Stimulated activated CD8-positive, alpha-beta memory T cell treated with anti-CD3 and anti-CD28 coated beads, Interleukin-12 subunit alpha, Interleukin-12 subunit beta, amount 100 ng/mL, for 24 hours (primary cell): ENCODE data around the gene VANGL1.

Source experiments
- DNase-seq: peaks from one replicate; pipeline ENCODE4 v3.0.0-alpha.2; 2020; ENCODE audit errors: extremely low read depth

The VANGL1 gene

DNA sequence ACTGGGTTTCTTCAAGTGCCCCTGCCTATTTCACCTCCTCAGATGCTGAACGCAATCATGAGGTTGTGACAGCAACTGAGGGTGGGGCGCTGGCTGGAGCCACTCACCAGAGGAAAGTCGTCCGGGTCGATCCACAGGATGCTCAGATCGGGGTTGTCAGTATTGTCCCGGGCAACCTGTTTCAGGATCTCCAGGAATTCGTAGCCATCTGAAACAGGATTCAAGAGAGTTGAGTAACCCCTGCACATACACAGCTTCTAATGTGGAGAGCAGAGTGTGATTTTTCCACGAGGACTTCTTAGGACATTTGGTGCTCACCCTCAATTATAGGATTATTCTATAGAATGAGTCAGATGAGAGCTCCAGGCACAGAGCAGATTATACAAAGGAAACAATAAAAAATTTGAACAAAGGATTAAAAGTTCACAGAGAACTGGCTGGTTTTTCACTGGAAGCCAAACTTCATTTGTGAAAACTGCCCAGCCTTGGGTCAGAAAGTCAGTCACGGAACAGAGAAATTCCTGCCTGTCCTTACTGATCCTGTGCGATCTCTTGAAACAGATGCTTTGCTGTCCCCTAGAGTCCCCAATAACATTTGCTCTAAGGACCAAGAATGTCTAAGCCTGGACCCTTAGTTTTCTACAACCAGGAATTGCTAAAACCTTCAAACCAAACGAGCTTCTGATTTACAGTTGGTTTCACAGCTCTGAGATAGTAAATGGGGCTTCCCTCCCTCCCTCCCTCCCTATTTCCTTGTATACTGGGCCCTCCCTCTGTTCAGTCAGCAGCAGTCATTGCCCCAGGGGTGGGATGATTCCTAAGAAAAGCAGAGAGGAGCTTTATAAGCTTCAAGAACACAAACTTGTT, 63.5 kb downstream of the VANGL1 start:
- DNase-seq: no peak

DNA sequence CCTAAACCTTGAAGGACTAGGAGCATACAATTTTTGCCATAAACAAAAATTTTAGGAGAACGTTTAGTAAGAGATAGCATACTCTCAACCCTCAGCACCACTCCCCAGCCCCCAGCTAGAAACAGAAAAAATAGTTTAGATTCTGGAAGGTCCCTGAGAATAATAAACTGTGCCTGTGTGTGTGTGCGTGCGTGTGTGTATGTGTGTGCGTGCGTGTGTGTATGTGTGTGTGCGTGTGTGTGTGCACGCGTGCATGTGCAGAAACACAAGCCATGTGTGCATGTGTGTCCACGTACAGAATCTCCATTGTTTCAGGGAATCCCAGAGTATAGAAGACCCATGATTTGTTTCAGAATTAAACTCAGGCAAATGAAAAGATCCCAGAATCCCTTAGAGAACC, 64.2 kb downstream of the VANGL1 start:
- no peak for DNase-seq

DNA sequence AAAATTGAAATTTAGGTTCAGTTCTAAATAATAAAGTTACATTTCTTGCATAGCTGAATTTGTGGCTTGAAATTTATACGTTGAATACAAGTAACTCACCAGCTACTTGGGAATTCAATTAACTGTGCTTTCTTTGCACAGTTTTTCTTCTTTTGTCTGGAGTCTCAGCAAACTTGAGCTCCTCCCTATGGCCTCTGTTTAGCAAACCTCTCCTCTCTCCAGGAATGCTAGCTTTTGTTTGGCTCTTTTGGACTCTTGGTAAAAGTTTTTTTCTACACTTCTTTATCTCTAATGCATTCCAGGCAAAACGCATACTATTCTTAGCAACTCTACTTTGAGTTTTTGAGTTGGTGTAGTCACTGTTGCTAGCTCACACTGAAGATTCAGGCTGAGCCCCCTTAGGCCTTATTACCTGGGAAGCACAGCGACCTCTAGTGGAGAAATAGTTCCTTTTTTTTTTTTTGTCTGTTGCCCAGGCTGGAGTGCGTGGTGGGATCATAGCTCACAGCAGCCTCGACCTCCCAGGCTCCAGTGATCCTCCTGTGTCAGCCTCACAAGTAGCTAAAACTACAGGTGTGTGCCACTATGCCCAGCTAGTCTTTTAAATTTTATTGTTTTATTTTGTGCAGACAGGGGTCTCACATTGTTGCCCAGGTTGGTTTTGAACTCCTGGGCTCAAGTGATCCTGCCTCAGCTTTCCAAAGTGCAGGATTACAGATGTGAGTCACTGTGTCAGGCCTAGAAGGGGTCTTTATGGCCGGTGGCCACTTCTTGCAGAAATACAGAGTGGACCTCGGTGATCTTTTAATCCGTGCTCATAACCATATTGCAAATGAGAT, 65.0 kb downstream of the VANGL1 start:
- DNase-seq: no peak

DNA sequence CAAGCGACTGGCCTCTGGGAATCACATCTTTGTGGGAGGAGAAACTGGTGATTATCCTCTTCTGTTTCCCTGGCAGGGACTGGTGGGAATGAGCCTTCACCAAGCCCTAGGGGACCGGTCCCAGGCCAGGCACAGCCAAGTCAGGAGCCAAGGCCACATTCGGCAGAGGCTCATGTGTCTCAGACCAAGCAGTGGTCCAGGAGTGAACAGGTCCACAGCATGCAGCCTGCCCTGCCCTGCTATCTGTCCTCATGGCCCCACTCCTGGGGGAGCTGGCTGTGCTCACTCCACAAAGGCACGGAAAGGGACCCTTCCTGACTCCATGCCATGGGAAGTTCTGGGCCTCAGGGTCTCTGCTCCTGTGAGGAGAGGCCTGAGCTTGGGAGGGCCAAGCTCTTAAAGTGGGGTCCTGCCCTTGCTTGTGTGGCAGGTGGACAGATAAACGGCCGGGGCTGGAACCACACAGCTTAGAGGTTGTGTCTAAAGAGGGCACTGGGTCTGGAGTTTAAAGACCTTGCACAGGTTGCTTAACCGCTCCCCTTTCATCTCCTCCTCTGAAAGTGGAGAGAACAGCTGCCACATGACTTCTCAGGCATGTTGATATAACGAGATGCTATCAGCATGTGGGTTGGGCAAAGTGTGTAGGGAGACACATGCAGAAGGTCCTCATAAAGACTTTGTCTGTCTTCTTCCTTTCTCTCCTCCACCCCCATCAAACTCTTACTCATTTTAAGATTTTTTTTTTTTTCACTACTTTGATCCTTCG, 69.3 kb downstream of the VANGL1 start:
- no peak for DNase-seq

DNA sequence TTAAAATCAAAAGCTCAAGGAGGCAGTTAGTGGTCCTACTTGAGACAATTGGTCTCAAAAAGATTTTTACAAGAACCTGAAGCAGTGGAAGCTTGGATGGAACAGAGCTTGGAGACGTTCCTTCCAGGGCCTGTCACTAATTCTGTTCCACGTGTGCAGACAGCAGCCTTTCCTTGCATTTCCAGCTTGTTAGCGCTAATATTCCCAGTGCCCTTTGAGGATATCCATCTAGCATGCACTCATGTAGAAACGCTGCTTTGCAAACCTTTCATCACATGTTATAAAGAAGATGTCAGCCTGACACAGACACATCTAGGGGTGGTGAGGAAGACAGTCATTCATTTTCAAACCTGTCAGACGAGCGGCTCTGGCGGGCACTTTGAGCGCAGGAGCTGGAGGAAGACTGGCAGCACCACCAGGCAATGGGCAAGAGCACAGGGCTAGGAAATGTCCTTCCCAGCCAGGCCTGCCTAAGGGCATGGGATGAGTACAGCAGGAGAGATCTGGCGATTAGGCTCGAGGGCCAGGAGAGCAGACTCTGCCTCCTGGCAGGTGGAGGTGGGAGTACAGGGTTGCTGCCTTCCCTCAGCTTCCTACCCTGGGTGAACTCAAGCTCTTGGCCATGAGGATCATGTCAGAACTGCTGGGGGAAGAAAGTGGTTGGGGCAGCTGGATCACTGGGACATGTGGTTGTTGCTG, 71.3 kb downstream of the VANGL1 start:
- DNase-seq: no peak

DNA sequence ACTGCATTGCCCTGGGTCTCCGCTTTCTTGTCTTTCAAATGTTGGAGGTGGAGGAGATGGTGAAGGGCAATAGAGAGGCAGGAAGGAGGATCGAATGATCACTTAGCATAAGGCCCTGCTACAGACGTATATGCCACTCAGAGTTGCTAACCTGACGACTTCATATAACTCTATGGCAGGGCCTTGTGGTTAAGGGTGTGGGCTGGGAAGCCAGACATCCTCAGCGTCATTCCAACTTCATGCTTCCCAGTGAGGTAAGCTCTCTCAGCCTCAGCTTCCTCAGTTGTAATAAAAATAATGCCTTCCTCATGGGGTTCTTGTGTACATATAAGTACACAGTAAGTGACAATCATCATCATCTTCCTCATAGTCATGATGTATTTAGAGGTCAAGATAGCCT, 72.1 kb downstream of the VANGL1 start:
- DNase-seq: no peak

DNA sequence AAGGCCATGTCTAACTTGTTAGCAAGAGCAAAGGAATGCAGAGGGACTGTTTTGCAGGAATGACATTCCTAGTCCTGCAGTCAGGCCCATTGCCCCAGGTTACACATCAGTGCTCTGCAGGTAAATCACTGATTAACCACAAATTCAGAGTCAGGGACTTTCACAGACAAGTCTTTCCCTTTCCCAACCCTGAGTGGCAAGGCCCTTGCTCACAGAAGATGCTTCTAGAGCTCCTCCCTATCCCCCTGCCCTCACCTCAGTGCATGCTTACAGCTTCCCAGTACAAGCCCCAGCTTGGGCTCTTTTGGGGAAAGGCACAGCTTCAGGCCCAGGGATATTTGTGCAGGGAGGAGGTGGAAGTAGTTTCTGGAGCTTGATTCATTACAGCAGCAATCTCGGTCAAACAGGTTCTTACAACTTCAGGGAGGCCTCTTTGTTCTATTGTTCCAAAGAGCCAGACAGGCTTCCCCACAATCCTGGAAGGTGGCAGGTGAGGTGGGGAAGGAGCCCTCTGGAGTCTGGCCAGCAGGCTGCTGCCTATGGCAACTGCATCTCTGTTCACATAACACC, 72.9 kb downstream of the VANGL1 start:
- no peak for DNase-seq

DNA sequence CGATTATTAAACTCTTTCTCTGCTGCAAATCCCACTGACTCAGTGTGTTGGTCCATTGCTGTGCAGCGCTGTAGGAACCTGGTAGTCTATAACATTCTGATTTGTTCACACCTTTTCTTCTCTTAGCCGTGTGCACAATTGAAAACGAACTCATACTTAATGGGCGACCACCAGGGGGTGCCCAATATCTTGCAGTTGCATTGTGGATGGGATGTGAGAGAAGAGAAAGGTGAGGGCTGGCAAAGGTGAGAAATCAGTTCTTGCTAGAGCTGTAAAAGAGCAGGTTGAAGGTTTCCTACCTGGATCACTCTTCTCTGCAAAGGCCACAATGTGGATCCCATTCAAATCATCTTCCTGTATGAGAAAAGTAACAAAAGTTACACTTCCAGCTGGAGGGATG, 75.8 kb downstream of the VANGL1 start:
- no peak for DNase-seq

DNA sequence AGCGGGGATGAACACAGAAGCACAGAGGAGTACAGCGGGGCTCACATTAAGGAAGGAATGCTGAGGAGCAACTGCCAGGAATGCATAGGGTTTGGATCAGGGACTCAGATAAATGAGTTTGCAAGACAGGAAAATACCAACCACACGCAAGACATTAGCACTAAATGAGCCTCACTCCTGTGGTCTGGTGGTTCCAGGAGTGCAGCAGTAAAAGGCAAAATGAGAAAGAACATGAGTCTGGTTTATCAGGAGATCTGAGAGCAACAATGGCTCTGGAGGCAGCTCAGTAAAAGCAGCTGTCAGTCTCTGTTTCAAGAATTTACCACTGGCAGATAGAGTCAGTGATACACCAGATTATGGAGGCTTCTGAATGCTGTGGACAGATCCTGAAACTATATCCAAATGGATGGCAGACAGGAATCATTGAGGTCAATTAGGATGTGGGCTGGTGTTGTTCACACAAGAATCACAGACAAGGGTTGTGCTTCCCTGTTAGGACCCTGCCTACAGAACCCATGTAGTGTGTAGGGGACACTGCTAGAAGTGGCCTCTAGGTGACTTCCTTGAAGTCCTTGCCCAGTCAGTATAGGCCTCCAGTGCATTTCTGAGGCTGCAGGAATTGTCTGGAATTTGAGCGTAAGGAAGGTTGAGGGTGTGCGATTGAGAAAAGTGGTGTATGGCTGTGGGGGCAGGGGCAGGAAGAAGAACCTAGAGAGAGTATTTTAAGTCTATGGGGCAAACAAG, 76.4 kb downstream of the VANGL1 start:
- no peak for DNase-seq

DNA sequence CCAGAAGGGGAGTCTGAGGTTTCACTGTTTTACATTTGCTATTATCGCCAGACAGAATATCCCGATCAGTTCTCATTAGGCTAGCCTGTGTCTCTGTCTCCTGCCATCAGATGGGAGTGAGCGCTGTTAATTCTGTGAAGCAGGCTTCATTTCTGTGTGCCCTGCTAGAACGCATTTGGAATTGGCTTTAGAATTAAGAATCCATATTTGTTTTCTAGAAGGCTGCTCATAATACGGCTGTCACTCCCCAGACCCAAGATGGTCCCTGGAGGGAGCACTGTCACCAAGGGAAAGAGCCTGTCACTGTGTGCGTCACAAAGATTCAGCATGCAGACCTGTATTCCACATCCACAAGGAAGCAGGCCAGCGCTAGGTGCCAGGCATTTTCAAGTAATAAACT, 77.5 kb downstream of the VANGL1 start:
- no peak for DNase-seq

DNA sequence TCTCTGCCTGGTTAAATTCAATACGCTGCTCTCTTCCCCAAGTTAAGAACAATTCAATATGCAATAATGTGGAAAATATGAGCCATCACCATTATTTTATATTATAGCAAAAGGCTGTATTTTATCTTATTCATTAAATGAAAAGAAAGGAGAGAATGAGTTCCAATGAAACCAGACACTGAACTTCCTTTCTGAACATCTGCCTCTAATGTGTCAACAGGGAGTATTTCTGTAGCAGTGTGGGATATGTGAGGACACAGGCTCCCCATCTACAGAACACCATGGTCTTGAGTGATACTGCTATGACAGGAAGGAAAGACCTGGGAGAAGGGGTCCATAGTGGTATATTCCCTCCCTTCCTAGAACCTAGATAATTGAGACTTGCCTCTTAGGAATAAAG, 80.5 kb downstream of the VANGL1 start:
- no peak for DNase-seq

DNA sequence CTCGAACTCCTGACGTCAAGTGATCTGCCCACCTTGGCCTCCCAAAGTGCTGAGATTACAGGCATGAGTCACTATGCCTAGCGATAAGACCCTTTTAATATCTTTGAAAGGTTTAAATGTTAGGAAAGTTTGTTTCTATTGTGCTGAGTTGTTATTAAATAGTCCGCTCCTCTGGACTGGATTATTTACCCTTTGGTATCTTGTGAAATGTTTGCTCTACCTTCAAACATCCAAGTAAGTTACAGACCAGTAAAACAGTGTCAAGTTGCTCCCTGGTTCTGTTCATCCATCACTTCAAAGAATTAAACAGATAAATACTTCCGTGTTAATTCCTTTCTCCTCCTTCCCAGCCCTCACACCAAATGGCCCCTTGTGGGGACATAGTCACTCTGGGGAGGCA, 82.0 kb downstream of the VANGL1 start:
- DNase-seq: no peak

DNA sequence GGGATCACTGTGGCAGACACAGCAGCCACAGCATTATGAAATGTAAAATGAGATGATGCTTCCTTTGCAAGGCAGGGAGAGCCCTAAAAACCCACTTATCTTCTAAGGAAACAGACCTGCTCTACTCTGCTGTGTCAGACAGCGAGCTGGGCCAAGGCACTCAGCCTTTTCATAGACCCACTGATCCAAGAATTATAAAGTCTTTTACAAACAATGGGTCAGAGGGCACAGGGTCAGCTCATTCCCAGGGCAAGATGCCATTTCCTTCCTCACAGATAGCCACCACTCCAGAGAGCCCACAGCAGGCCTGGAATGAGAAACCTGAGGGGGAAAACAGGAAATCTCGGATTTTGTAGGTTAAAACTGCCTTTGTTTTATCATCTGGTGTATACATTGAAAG, 83.8 kb downstream of the VANGL1 start:
- DNase-seq: no peak

DNA sequence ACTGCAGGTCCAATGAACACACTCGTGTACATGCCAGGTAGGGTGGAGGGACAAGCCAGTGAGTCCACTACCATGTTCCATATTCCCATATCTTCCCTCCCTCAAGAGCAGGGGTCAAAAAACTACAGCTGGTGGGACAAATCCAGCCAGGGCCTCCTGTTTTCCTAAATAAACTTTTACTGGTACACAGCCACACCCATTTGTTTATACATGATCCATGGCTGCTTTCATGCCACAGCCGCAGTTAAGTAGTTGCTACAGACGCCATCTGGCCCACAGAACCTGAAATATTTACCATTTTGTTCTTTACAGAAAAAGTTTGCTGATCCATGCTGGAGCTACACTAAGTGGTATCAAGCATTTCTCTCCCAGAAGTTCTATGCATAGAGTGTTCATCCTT, 84.4 kb downstream of the VANGL1 start:
- no peak for DNase-seq

DNA sequence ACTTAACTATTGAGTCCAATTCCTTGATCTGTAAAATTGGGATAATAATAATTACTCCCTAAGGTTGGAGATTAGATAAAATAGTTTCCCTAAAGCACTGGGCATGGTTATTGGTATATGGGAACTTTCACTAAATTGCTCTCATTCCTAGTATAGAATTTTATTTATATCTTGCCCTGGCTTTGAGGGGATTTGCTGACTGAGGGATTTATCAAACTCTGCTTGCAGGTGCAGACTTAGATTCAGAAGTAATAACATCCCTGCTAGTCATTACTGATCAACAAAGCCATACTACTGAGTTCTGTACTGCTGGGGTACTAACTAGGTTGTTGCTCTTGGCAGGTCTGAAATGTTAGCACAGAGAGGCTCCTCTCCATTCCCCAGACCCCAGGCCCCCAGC, 84.8 kb downstream of the VANGL1 start:
- no peak for DNase-seq

DNA sequence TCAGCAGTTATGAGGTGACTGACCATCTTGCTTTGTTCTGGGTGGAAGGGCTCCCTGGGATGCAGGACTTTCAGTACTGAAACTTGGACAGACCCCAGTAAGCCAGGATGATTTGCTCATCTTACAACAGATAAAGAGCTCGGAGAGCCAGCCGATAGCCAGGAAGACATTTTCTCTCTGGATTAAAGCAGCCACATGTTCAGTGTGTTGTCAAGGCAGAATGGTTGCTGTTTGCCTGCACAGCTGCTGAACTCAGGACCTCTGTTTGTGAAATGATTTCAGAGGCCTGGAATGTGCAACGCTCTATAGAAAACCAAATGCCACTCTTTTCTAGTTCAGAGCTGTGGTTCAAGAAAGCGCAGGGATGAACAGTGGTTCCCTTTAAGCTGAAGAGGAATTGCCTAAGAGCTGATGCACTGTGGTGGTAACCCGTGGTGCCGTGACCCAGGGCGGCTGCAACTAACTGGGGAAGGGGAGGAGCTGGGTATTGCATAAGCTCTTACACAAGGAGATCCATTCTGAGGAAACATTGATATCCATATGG, 86.0 kb downstream of the VANGL1 start:
- no peak for DNase-seq

DNA sequence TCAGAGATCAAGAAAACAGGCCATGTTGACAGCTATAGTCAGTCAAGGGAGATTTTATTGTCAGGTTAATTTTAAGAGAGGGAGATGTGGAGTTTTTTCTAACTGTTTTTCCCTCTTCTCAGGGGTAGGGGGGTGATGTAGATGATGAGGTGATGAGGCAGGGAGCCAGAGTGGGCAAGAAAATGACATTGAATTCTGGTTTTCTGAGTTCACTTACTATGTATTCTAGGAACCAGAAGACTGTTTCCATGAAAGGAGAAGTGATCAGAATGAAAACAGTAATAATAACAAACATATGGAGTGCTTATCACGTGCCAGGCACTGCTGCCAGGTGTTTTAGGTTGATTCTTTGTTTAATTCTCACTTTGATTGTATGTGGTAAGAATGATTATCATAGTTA, 86.6 kb downstream of the VANGL1 start:
- DNase-seq: no peak

DNA sequence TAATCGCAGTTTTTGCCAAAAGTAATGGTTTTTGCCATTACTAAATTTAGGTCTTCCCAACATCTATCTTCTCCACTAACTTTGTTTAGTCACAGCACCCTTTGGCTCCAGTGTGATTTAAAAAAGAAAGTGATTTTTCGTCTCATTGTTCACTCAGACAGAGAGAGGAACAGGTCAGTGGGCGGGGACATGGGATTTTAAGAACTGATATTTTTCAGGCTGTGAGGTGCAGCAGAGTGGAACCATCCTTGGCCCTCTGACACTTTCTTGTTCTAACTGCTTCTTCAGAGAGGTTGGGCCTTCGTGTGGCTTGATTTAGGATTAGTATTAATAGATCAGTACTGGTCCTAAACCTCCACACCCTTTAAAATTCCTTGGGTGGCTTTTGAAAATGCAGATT, 88.0 kb downstream of the VANGL1 start:
- DNase-seq: no peak

DNA sequence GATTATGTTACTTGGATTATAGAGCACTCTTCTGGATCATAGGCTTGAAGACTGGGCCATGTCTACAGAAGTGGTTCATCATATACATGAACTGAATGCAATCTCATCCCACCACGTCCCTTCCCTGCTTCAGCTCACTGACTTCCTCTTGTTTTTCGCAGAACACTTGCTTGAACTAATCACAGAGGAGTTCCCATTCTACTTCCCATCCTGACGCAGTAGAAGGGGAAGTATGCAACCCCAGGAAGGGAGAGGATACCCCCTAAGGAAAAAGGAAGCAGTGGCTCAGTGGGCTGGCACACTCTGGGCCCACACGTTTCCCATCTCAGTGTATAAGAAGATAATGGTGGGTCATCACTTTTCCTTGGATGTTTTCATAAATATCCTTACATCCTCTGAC, 90.5 kb downstream of the VANGL1 start:
- no peak for DNase-seq

DNA sequence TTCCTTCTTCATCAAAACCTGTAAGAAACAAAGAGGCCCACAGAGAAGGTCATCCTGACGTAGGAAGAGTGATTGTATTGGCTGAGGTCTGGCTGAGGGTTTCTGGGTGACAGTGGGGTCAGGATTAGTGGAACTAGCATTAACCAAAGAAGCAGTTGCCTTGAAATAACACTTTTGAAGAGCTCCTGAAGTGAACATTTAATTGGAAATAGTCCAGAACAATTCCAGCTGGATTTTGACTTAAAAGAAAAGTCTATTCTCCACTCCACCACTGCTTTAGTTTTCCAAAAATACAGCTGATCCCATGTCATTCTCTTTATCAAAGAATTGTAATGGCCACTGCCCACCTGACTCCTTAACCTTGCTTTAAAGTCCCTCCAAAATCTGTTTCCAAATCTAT, 99.0 kb downstream of the VANGL1 start:
- DNase-seq: no peak
